ENCODE measurements around the gene IFT20.
"Not testable (repeated sequence)": the region's sequence is repeated elsewhere in the genome, so short reads cannot be mapped to it uniquely, and the experiment has no call there.

DNA sequence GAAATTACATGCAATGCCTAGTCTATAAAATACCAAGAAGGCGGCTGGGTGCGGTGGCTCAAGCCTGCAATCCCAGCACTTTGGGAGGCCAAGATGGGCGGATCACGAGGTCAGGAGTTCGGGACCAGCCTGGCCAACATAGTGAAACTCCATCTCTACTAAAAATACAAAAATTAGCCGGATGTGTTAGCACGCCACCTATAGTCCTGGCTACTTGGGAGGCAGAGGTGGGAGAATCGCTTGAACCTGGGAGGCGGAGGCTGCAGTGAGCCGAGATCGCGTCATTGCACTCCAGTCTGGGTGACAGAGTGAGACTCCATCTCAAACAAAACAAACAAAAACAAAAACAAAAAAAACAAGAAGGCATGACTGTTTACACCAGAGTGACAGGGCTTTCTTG is 42.4 kb downstream of the IFT20 start:
- not testable (repeated sequence) for TF ChIP-seq EZH2phosphoT487 (IDR thresholded peaks at IDR 0.05; ENCODE audit: low read depth, severe bottlenecking, unreplicated experiment); EZH2 (IDR thresholded peaks at IDR 0.05; ENCODE audit: borderline replicate concordance)
- TF ChIP-seq, protein P1, sequence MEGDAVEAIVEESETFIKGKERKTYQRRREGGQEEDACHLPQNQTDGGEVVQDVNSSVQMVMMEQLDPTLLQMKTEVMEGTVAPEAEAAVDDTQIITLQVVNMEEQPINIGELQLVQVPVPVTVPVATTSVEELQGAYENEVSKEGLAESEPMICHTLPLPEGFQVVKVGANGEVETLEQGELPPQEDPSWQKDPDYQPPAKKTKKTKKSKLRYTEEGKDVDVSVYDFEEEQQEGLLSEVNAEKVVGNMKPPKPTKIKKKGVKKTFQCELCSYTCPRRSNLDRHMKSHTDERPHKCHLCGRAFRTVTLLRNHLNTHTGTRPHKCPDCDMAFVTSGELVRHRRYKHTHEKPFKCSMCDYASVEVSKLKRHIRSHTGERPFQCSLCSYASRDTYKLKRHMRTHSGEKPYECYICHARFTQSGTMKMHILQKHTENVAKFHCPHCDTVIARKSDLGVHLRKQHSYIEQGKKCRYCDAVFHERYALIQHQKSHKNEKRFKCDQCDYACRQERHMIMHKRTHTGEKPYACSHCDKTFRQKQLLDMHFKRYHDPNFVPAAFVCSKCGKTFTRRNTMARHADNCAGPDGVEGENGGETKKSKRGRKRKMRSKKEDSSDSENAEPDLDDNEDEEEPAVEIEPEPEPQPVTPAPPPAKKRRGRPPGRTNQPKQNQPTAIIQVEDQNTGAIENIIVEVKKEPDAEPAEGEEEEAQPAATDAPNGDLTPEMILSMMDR (IDR thresholded peaks at IDR 0.05; ENCODE audit: poor library complexity) = not testable (repeated sequence)
